DOHH2 (cell line): ENCODE results near the gene SMCR8.
"Not testable (repeated sequence)": the region's sequence is repeated elsewhere in the genome, so short reads cannot be mapped to it uniquely, and the experiment has no call there.

Experiments
- H3F3A ChIP-seq: fragments of 200-600 bp; sonication (generic), shearing (Covaris generic); 2 replicates; pipeline ENCODE4 v1.6.0; 2016; ENCODE audit warnings: antibody characterized with exemption, mild to moderate bottlenecking; ENCODE audit not compliant: control insufficient read depth, insufficient read depth
- H3K27ac ChIP-seq: fragments of 200-600 bp; sonication (generic); 2 replicates; pipeline ENCODE4 v1.5.1; 2014; ENCODE audit warnings: low read depth, mild to moderate bottlenecking, low read length, moderate library complexity
- H3K27me3 ChIP-seq: fragments of 200-600 bp; sonication (generic); 2 replicates; pipeline ENCODE4 v1.6.1; 2014; ENCODE audit warnings: mild to moderate bottlenecking, low read length, mixed read lengths; ENCODE audit not compliant: control insufficient read depth
- H3K36me3 ChIP-seq: fragments of 200-600 bp; sonication (generic); 2 replicates; pipeline ENCODE4 v1.6.1; 2014; ENCODE audit warnings: mild to moderate bottlenecking, low read length, moderate library complexity, mixed read lengths; ENCODE audit not compliant: control insufficient read depth
- H3K4me1 ChIP-seq: fragments of 200-600 bp; sonication (generic); 2 replicates; pipeline ENCODE4 v1.6.1; 2014; ENCODE audit warnings: mild to moderate bottlenecking, low read length, mixed read lengths; ENCODE audit not compliant: control insufficient read depth
- H3K4me2 ChIP-seq: fragments of 200-600 bp; sonication (generic); 2 replicates; pipeline ENCODE4 v1.6.0; 2014; ENCODE audit warnings: mild to moderate bottlenecking, low read length, moderate library complexity
- H3K4me3 ChIP-seq: fragments of 200-600 bp; sonication (generic); 2 replicates; pipeline ENCODE4 v1.5.1; 2014; ENCODE audit warnings: mild to moderate bottlenecking, low read length, mixed read lengths
- H3K79me2 ChIP-seq: fragments of 200-600 bp; sonication (generic); 2 replicates; pipeline ENCODE4 v1.6.1; 2014; ENCODE audit warnings: mild to moderate bottlenecking, low read length, mixed read lengths; ENCODE audit not compliant: control insufficient read depth
- H3K9me2 ChIP-seq: fragments of 200-600 bp; sonication (generic); replicated peaks from 2 replicates; pipeline ENCODE4 v1.6.1; 2014; ENCODE audit warnings: mild to moderate bottlenecking, low read length, mixed read lengths; ENCODE audit not compliant: control insufficient read depth
- H3K9me3 ChIP-seq: fragments of 200-600 bp; sonication (generic); 2 replicates; pipeline ENCODE4 v1.6.1; 2014; ENCODE audit warnings: antibody characterized with exemption, low read length, mixed read lengths; ENCODE audit not compliant: control insufficient read depth, insufficient read depth
- H4K20me1 ChIP-seq: fragments of 200-600 bp; sonication (generic); 2 replicates; pipeline ENCODE4 v1.6.0; 2014; ENCODE audit warnings: low read depth, mild to moderate bottlenecking, antibody characterized with exemption, low read length, moderate library complexity; ENCODE audit not compliant: control insufficient read depth, insufficient read depth
- CTCF ChIP-seq: fragments of 200-600 bp; sonication (generic); IDR thresholded peaks from one replicate; pipeline ENCODE4 v1.5.1; 2014; ENCODE audit warnings: antibody characterized with exemption, mild to moderate bottlenecking, low read depth, low read length; ENCODE audit not compliant: poor library complexity, severe bottlenecking
- EZH2phosphoT487 ChIP-seq: fragments of 200-600 bp; sonication (generic); IDR thresholded peaks from 2 replicates; pipeline ENCODE4 v1.6.1; 2017; ENCODE audit warnings: borderline replicate concordance, mild to moderate bottlenecking, antibody characterized with exemption, low read length, moderate library complexity, mixed read lengths

Gene SMCR8

GRCh38 chr17:18291718-18292540 is 23.2 kb upstream of the SMCR8 start:
- Histone ChIP-seq H3K27me3 (no peaks in the 10 kb centered on the region), H4K20me1 (no peaks in the 10 kb centered on the region), H3K27ac (no peak overlapping the region), H3K36me3 (peaks cover 65% of the 10 kb centered on the region), H3K4me2 (no peak overlapping the region), H3K79me2 (no peaks in the 10 kb centered on the region), H3F3A (no peaks in the 10 kb centered on the region), H3K4me3 (no peak overlapping the region), H3K9me2 (no peaks in the 10 kb centered on the region), H3K9me3 (no peaks in the 10 kb centered on the region), H3K4me1 (no peaks in the 10 kb centered on the region)
- TF ChIP-seq CTCF (no peak), EZH2phosphoT487 (no peak)

GRCh38 chr17:18298061-18298460 is 17.0 kb upstream of the SMCR8 start:
- peaks cover 57% of the 10 kb centered on the region for H3K36me3 ChIP-seq

GRCh38 chr17:18300725-18301480 is 14.2 kb upstream of the SMCR8 start:
- no peaks in the 10 kb centered on the region for H3F3A ChIP-seq
- no peaks in the 10 kb centered on the region for H3K4me1 ChIP-seq
- peaks cover 60% of the 10 kb centered on the region for H3K36me3 ChIP-seq

More at GRCh38 chr17:18298061-18298460, 17.0 kb upstream of the SMCR8 start:
- not testable (repeated sequence) for H3K4me2 ChIP-seq, H4K20me1 ChIP-seq, H3K27me3 ChIP-seq, H3K27ac ChIP-seq, H3K4me3 ChIP-seq, H3K9me3 ChIP-seq, H3K9me2 ChIP-seq, H3K4me1 ChIP-seq, H3F3A ChIP-seq, H3K79me2 ChIP-seq

GRCh38 chr17:18303206-18303605 is 11.9 kb upstream of the SMCR8 start:
- not testable (repeated sequence) for H3K27ac ChIP-seq, H3K9me3 ChIP-seq, H3K79me2 ChIP-seq, H3K4me2 ChIP-seq, H4K20me1 ChIP-seq, H3K27me3 ChIP-seq, H3K4me1 ChIP-seq, H3F3A ChIP-seq, H3K4me3 ChIP-seq, H3K9me2 ChIP-seq
- H3K36me3 ChIP-seq = peaks cover 69% of the 10 kb centered on the region

More at GRCh38 chr17:18300725-18301480, 14.2 kb upstream of the SMCR8 start:
- TF ChIP-seq CTCF (no peak), EZH2phosphoT487 (no peak)
- Histone ChIP-seq H3K79me2 (no peaks in the 10 kb centered on the region), H3K9me2 (no peaks in the 10 kb centered on the region), H3K27me3 (no peaks in the 10 kb centered on the region), H3K9me3 (no peaks in the 10 kb centered on the region), H4K20me1 (no peaks in the 10 kb centered on the region), H3K27ac (no peak overlapping the region), H3K4me3 (no peak overlapping the region), H3K4me2 (no peak overlapping the region)
